A673 (cell line): ENCODE measurements around the gene HPCAL1. TPM values are rescaled to one million over a fixed set of nuclear protein-coding genes. Genes with fewer than 3 reads are reported as not detected.

Source experiments
- BruUV-seq: library from RNA; stranded (reverse); fragments of 400-500 nt; replicated peaks from 2 replicates; lab custom pipeline; 2021; lab: Mats Ljungman, UMichigan
- CTCF ChIA-PET: fragments of 300-600 bp; sonication (Branson Sonifier 250); formaldehyde crosslinking; loops from one replicate; lab custom pipeline; 2022; ENCODE audit warnings: antibody characterized with exemption; lab: Charles Lee
- POLR2A ChIA-PET: fragments of 300-600 bp; sonication (Branson Sonifier 250); formaldehyde crosslinking; loops from one replicate; lab custom pipeline; 2022; ENCODE audit warnings: antibody characterized with exemption; ENCODE audit not compliant: low non-redundant PET; lab: Charles Lee
- DNase-seq: peaks from one replicate; pipeline ENCODE4 v3.0.0-alpha.2; 2015; ENCODE audit warnings: low spot score
- H3K27ac ChIP-seq: fragments of 200-600 bp; sonication (generic); 2 replicates; pipeline ENCODE4 v1.5.1; 2016; ENCODE audit warnings: mixed run types, low read depth, mild to moderate bottlenecking, mixed read lengths, antibody characterized with exemption, low read length; ENCODE audit not compliant: poor library complexity, severe bottlenecking
- H3K27me3 ChIP-seq: fragments of 200-600 bp; sonication (generic); replicated peaks from 2 replicates; pipeline ENCODE4 v1.6.1; 2017; ENCODE audit warnings: mixed run types, low read depth, mild to moderate bottlenecking, mixed read lengths, antibody characterized with exemption, low read length; ENCODE audit not compliant: insufficient read depth, poor library complexity
- H3K36me3 ChIP-seq: fragments of 200-600 bp; sonication (generic); 2 replicates; pipeline ENCODE4 v1.6.1; 2016; ENCODE audit warnings: mixed run types, mild to moderate bottlenecking, mixed read lengths, antibody characterized with exemption, low read length; ENCODE audit not compliant: insufficient read depth, poor library complexity, severe bottlenecking
- H3K4me1 ChIP-seq: fragments of 200-600 bp; sonication (generic); 2 replicates; pipeline ENCODE4 v1.6.1; 2017; ENCODE audit warnings: mixed run types, mild to moderate bottlenecking, mixed read lengths, antibody characterized with exemption, low read length; ENCODE audit not compliant: insufficient read depth, poor library complexity, severe bottlenecking
- H3K4me3 ChIP-seq: fragments of 200-600 bp; sonication (generic); 2 replicates; pipeline ENCODE4 v1.5.1; 2016; ENCODE audit warnings: low read depth, mixed run types, mild to moderate bottlenecking, mixed read lengths, low read length; ENCODE audit not compliant: poor library complexity, severe bottlenecking
- H3K9me3 ChIP-seq: fragments of 200-600 bp; sonication (generic); 2 replicates; pipeline ENCODE4 v1.6.1; 2016; ENCODE audit warnings: mixed run types, low read depth, mild to moderate bottlenecking, mixed read lengths, antibody characterized with exemption, low read length; ENCODE audit not compliant: poor library complexity, severe bottlenecking
- CTCF ChIP-seq: fragments of 300-800, 200-600 bp; sonication (generic); conservative IDR thresholded peaks from 2 replicates; pipeline ENCODE4 v1.5.1; 2017; ENCODE audit warnings: low read depth, mild to moderate bottlenecking, antibody characterized with exemption, low read length, moderate library complexity, mixed read lengths
- EZH2 ChIP-seq: fragments of 200-600 bp; sonication (generic); IDR thresholded peaks from 2 replicates; pipeline ENCODE4 v1.6.1; 2017; ENCODE audit warnings: borderline replicate concordance, low read depth, mild to moderate bottlenecking, mixed read lengths, antibody characterized with exemption, low read length; ENCODE audit not compliant: poor library complexity, severe bottlenecking
- intact Hi-C: fragments of 100-400 bp; cut with micrococcal nuclease; formaldehyde crosslinking; loops from one replicate; pipeline ENCODE4 v1.10.0; 2022; ENCODE audit not compliant: unreplicated experiment
- total RNA-seq: library from RNA; stranded (reverse); gene quantifications from 2 replicates; pipeline ENCODE4 v1.2.3, GENCODE V29; 2021

The HPCAL1 gene
- total RNA-seq, 1 experiment from 2014 or later, result 9.7 TPM

- intact Hi-C loops, result no loop called here
- no peak overlapping the region for H3K4me3 ChIP-seq
- TF ChIP-seq EZH2 (no peak), CTCF (no peak)
- peak; percentile 35 for DNase-seq
- ChIA-PET POLR2A (no interaction called here), CTCF (no interaction called here)
- BruUV-seq, result no TSS peak
- H3K27ac ChIP-seq, result no peak overlapping the region
- no peaks in the 10 kb centered on the region for H3K36me3 ChIP-seq
- H3K27me3 ChIP-seq, result no peaks in the 10 kb centered on the region
- H3K4me1 ChIP-seq, result peaks cover 5% of the 10 kb centered on the region
- H3K9me3 ChIP-seq, result no peaks in the 10 kb centered on the region
Measured at GRCh38 chr2:10410823-10411437, 108.2 kb downstream of the HPCAL1 start.

DNA sequence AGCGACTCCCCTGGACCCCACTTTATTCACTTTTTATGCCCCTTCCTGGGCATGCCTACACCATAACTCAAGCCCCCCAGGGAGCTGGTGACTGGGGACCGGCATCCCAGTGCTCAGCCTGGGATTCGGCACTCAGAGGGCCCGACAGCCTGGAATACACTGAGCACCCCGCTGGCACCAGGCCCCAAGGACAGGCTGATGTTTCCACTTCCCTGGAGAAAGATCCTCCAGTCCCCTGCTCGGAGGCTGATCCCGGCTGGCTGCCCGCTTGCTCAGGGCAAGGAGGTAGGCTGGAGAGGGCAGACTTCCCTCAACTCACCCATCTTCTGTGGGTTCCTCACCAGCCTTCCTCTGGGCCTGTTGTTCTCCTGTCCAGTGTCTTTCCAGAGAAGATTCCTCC lies 108.9 kb downstream of the HPCAL1 start:
- H3K36me3 ChIP-seq, result no peaks in the 10 kb centered on the region
- H3K4me3 ChIP-seq, result no peak overlapping the region
- H3K27me3 ChIP-seq, result no peaks in the 10 kb centered on the region
- DNase-seq, result no peak
- BruUV-seq, result no TSS peak
- intact Hi-C loops, result no loop called here
- no peaks in the 10 kb centered on the region for H3K9me3 ChIP-seq
- CTCF ChIA-PET, result no interaction called here
- POLR2A ChIA-PET, result no interaction called here
- TF ChIP-seq EZH2 (no peak), CTCF (no peak)
- no peak overlapping the region for H3K27ac ChIP-seq
- H3K4me1 ChIP-seq, result peaks cover 5% of the 10 kb centered on the region

GRCh38 chr2:10412380-10412779 lies 109.7 kb downstream of the HPCAL1 start:
- intact Hi-C loops, result no loop called here
- Histone ChIP-seq H3K36me3 (no peaks in the 10 kb centered on the region), H3K4me3 (no peak overlapping the region), H3K9me3 (no peaks in the 10 kb centered on the region), H3K4me1 (peaks cover 5% of the 10 kb centered on the region), H3K27me3 (no peaks in the 10 kb centered on the region), H3K27ac (no peak overlapping the region)
- peak; percentile 59 for DNase-seq
- TF ChIP-seq CTCF, result no peak
- no peak for TF ChIP-seq EZH2
- ChIA-PET CTCF (no interaction called here), POLR2A (no interaction called here)
- no TSS peak for BruUV-seq
